ENCODE data around the gene MAP2K6.

The MAP2K6 gene

DNA sequence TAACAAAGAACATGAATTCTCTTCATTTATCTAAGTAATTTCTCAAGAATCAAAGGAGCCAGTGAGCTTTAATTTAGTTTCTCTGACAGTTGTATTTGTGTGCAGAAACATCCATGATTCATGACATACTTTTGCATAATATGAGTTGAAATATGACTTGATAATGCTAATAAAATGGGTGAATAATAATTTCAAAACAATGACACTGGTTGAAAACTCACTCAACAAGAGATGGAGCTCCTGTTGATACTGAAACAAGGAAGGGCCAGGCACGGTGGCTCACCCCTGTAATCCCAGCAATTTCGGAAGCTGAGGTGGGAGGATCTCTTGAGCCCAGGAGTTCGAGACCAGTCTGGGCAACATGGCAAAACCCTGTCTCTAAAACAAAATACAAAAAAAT lies 147.0 kb downstream of the MAP2K6 start:
- H3K27me3 ChIP-seq (replicated peaks; ENCODE audit: control insufficient read depth, insufficient read depth, low read length), result no peaks in the 10 kb centered on the region; the same call in 1 of the 2 replicates
- H3K36me3 ChIP-seq (ENCODE audit: control insufficient read depth, insufficient read depth, low read length), result no peaks in the 10 kb centered on the region
- no peak for TF ChIP-seq CTCF (IDR thresholded peaks at IDR 0.05; ENCODE audit: insufficient read depth, low read length, poor library complexity, severe bottlenecking)
- no peak for DNase-seq (ENCODE audit: extremely low read depth, insufficient read length)
- H3K4me3 ChIP-seq (replicated peaks; ENCODE audit: low read depth, low read length), result no peak overlapping the region

GRCh38 chr17:69565447-69565846 lies 150.9 kb downstream of the MAP2K6 start:
- TF ChIP-seq CTCF (IDR thresholded peaks at IDR 0.05; ENCODE audit: insufficient read depth, low read length, poor library complexity, severe bottlenecking), result no peak
- no peak overlapping the region for H3K4me3 ChIP-seq (replicated peaks; ENCODE audit: low read depth, low read length)
- no peak for DNase-seq (ENCODE audit: extremely low read depth, insufficient read length)
- H3K36me3 ChIP-seq (ENCODE audit: control insufficient read depth, insufficient read depth, low read length), result no peaks in the 10 kb centered on the region
- H3K27me3 ChIP-seq (replicated peaks; ENCODE audit: control insufficient read depth, insufficient read depth, low read length), result no peaks in the 10 kb centered on the region; the same call in 1 of the 2 replicates

GRCh38 chr17:69567130-69567529 lies 152.6 kb downstream of the MAP2K6 start:
- no peak overlapping the region for H3K4me3 ChIP-seq (replicated peaks; ENCODE audit: low read depth, low read length)
- H3K36me3 ChIP-seq (ENCODE audit: control insufficient read depth, insufficient read depth, low read length), result no peaks in the 10 kb centered on the region
- no peak for DNase-seq (ENCODE audit: extremely low read depth, insufficient read length)
- no peaks in the 10 kb centered on the region; the same call in 1 of the 2 replicates for H3K27me3 ChIP-seq (replicated peaks; ENCODE audit: control insufficient read depth, insufficient read depth, low read length)
- TF ChIP-seq CTCF (IDR thresholded peaks at IDR 0.05; ENCODE audit: insufficient read depth, low read length, poor library complexity, severe bottlenecking), result no peak

- Histone ChIP-seq H3K27me3 (replicated peaks; ENCODE audit: control insufficient read depth, insufficient read depth, low read length) (no peaks in the 10 kb centered on the region), H3K36me3 (ENCODE audit: control insufficient read depth, insufficient read depth, low read length) (no peaks in the 10 kb centered on the region), H3K4me3 (replicated peaks; ENCODE audit: low read depth, low read length) (no peak overlapping the region)
- no peak for DNase-seq (ENCODE audit: extremely low read depth, insufficient read length)
- TF ChIP-seq CTCF (IDR thresholded peaks at IDR 0.05; ENCODE audit: insufficient read depth, low read length, poor library complexity, severe bottlenecking), result no peak
Observed at GRCh38 chr17:69572747-69573146, 158.2 kb downstream of the MAP2K6 start.

GRCh38 chr17:69573396-69573795 lies 158.9 kb downstream of the MAP2K6 start:
- H3K4me3 ChIP-seq (replicated peaks; ENCODE audit: low read depth, low read length), result no peak overlapping the region
- no peaks in the 10 kb centered on the region for H3K27me3 ChIP-seq (replicated peaks; ENCODE audit: control insufficient read depth, insufficient read depth, low read length)
- TF ChIP-seq CTCF (IDR thresholded peaks at IDR 0.05; ENCODE audit: insufficient read depth, low read length, poor library complexity, severe bottlenecking), result no peak
- no peak for DNase-seq (ENCODE audit: extremely low read depth, insufficient read length)
- no peaks in the 10 kb centered on the region for H3K36me3 ChIP-seq (ENCODE audit: control insufficient read depth, insufficient read depth, low read length)

Data from GM06990 (cell line).